Left lung (tissue), 10 donors: ENCODE measurements around the gene FGF9. TPM values are rescaled to one million over a fixed set of nuclear protein-coding genes. Genes with fewer than 3 reads are reported as not detected.

Source experiments
- ATAC-seq: fragments of 200-7000 bp; cut with Tn5 transposase; one replicate; pipeline ENCODE4 v1.9.1; 2020; ENCODE audit warnings: moderate library complexity
- DNase-seq, 4 donors: peaks; one replicate each; pipeline ENCODE4 v3.0.0-alpha.2; 2013 to 2020
- H3K27ac ChIP-seq, 2 donors: fragments of 200-600 bp; sonication (generic) in 1 of 2; one replicate each; pipeline versions ENCODE4 v1.5.0 to v1.8.0; 2020 to 2021
- H3K27me3 ChIP-seq, 2 donors: fragments of 200-600 bp; sonication (generic) in 1 of 2; one replicate each; pipeline versions ENCODE4 v1.5.0 to v1.8.0; 2020 to 2021
- H3K36me3 ChIP-seq, 2 donors: fragments of 200-600 bp; sonication (generic) in 1 of 2; one replicate each; pipeline versions ENCODE4 v1.5.0 to v1.8.0; 2020 to 2021
- H3K4me1 ChIP-seq, 2 donors: fragments of 200-600 bp; one replicate each; pipeline ENCODE4 v1.8.0; 2021
- H3K4me3 ChIP-seq, 2 donors: fragments of 200-600 bp; sonication (generic) in 1 of 2; one replicate each; pipeline versions ENCODE4 v1.5.0 to v1.8.0; 2020 to 2021; ENCODE audit warnings: mild to moderate bottlenecking in 1 of 2
- H3K9me3 ChIP-seq, 2 donors: fragments of 200-600 bp; sonication (generic) in 1 of 2; one replicate each; pipeline versions ENCODE4 v1.5.0 to v1.8.0; 2020 to 2021
- CTCF ChIP-seq, 2 donors: fragments of 200-600 bp; sonication (generic) in 1 of 2; IDR thresholded peaks; one replicate each; pipeline versions ENCODE4 v1.5.0 to v1.8.0; 2021; ENCODE audit warnings: antibody characterized with exemption in 2 of 2
- intact Hi-C, 2 donors: fragments of 100-400 bp; cut with DNase I; formaldehyde crosslinking; loops; one replicate each; pipeline versions ENCODE4 v1.11.2 to v1.14.2; 2022
- polyA plus RNA-seq, 6 donors: library from polyadenylated mRNA; unstranded; fragments of 120-200 nt; gene quantifications; one replicate each; pipeline ENCODE4 v1.2.1, GENCODE V29; 2013; ENCODE audit not compliant: insufficient read length in 6 of 6
- total RNA-seq, 2 donors: library from RNA; stranded (reverse); fragmentation: NEBNext Ultra II Directional; extraction: Animal tissue kit (Norgen Biotek cat#: 25700); gene quantifications; one replicate each; pipeline ENCODE4 v1.2.1, GENCODE V29; 2021
- donor health status: DM: no; HTN: yes; CAD: no.
- donor health status: DM: no; HTN: no; CAD: no.

Gene FGF9
- total and polyA plus RNA-seq, 8 donors, result 1.6 to 35.3 (median 20.0) TPM

- ATAC-seq (no peak), DNase-seq (no peak)
- no peak for TF ChIP-seq CTCF (IDR thresholded peaks at IDR 0.05)
- H3K9me3 ChIP-seq, result no peaks in the 10 kb centered on the region
- no peak overlapping the region for H3K27ac ChIP-seq
- H3K4me3 ChIP-seq, result no peak overlapping the region
- H3K36me3 ChIP-seq, result no peaks in the 10 kb centered on the region
- peaks cover 0 to 6% of the 10 kb centered on the region in 2 donors for H3K27me3 ChIP-seq
- intact Hi-C loops, result no loop called here
- peaks cover 1 to 2% of the 10 kb centered on the region in 2 donors for H3K4me1 ChIP-seq
Measured at GRCh38 chr13:21703846-21704245, 33.0 kb downstream of the FGF9 start.

DNA sequence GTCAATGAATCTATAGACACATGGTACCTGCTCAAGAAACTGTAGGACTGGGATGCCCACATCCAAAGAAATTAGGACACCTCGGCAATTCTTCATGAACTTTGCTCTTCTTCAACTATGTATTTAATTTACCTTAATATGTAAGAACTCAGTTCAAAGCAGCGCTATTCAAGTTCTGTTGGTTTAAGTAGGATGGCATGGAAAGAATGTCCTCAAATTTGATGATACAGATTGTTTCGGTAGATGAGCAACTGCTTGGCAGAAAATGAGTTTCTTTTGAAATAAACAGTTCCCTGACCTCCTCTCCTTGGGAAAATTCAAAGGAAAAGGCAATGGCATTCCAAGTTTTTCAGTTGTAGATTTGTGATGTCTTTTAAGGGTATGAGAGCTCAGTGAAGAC is 36.7 kb downstream of the FGF9 start:
- ATAC-seq (no peak), DNase-seq (no peak)
- Histone ChIP-seq H3K4me3 (no peak overlapping the region), H3K9me3 (peaks cover 0 to 3% of the 10 kb centered on the region in 2 donors), H3K36me3 (no peaks in the 10 kb centered on the region), H3K4me1 (no peaks in the 10 kb centered on the region), H3K27me3 (peaks cover 0 to 6% of the 10 kb centered on the region in 2 donors), H3K27ac (no peak overlapping the region)
- intact Hi-C loops, result no loop called here
- no peak for TF ChIP-seq CTCF (IDR thresholded peaks at IDR 0.05)

- peaks cover 0 to 3% of the 10 kb centered on the region in 2 donors for H3K9me3 ChIP-seq
- ATAC-seq (no peak), DNase-seq (no peak)
- no peak overlapping the region for H3K27ac ChIP-seq
- no peak for TF ChIP-seq CTCF (IDR thresholded peaks at IDR 0.05)
- H3K4me1 ChIP-seq, result no peaks in the 10 kb centered on the region
- H3K27me3 ChIP-seq, result peaks cover 0 to 6% of the 10 kb centered on the region in 2 donors
- no peak overlapping the region for H3K4me3 ChIP-seq
- H3K36me3 ChIP-seq, result no peaks in the 10 kb centered on the region
- intact Hi-C loops, result no loop called here
Measured at GRCh38 chr13:21709697-21710096, 38.8 kb downstream of the FGF9 start.

- Histone ChIP-seq H3K9me3 (peaks cover 0 to 3% of the 10 kb centered on the region in 2 donors), H3K4me1 (no peaks in the 10 kb centered on the region), H3K4me3 (no peak overlapping the region), H3K27ac (no peak overlapping the region), H3K27me3 (peaks cover 0 to 6% of the 10 kb centered on the region in 2 donors), H3K36me3 (no peaks in the 10 kb centered on the region)
- ATAC-seq (no peak), DNase-seq (no peak)
- no peak for TF ChIP-seq CTCF (IDR thresholded peaks at IDR 0.05)
- intact Hi-C loops, result no loop called here
Measured at GRCh38 chr13:21710163-21710562, 39.3 kb downstream of the FGF9 start.

DNA sequence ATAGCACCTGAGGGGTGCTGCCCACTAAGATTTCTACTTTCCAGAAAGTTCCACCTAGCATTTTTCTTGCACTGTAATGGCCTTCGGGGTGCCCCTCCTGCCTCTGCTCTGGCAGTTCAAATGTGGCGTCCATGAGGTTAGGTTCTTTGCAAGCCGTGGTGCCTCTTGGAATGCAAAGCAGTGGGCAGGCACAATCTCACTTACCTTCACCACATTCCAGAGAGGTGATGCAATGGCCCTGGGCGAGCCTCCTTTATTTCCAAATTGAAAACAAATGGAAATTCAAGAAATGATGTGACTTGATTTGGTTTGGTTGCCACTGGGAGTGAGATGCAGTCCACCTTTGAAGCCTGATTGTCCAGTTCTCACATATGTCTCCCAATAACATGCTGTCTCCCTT is 46.9 kb downstream of the FGF9 start:
- intact Hi-C loops, result no loop called here
- Histone ChIP-seq H3K27me3 (no peaks in the 10 kb centered on the region), H3K9me3 (no peaks in the 10 kb centered on the region), H3K27ac (no peak overlapping the region), H3K36me3 (no peaks in the 10 kb centered on the region), H3K4me1 (no peaks in the 10 kb centered on the region), H3K4me3 (no peak overlapping the region)
- peak; percentile 82 for ATAC-seq
- no peak for TF ChIP-seq CTCF (IDR thresholded peaks at IDR 0.05)
- no peak for DNase-seq
